Measurements from ENCODE around the gene HAUS3. TPM values are rescaled to one million over a fixed set of nuclear protein-coding genes. Genes with fewer than 3 reads are reported as not detected.

The HAUS3 gene
- total and polyA plus RNA-seq, 2 experiments from 2014 or later: 7.1 to 9.8 TPM

DNA sequence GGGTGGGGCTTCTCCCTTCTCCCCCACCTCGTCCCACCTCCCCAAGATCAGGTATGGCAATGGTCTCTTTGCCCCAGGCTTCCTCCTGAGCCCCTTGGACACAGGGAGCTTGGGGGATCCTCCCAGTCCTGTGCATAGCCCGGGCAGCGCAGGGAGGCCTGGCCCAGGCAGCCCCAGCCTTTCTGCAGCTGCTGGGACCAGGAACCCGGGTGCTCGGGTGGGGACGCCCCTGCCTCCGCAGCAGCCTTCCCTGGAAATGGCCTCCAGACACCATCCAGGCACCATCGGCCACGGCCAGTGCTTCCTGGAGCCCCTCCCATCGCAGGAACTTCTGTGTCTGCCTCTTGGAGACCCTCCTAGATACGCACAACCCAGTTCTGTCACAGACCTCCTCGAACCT lies 25.9 kb upstream of the HAUS3 start:
- TF ChIP-seq EZH2phosphoT487 (IDR thresholded peaks at IDR 0.05; ENCODE audit: low read depth, severe bottlenecking, unreplicated experiment) (no peak), CTCF (IDR thresholded peaks at IDR 0.05; ENCODE audit: poor library complexity) (no peak), EZH2 (IDR thresholded peaks at IDR 0.05; ENCODE audit: borderline replicate concordance) (no peak)
- Histone ChIP-seq H3K4me2 (no peak overlapping the region), H3K27ac (no peak overlapping the region), H3K4me1 (ENCODE audit: insufficient read depth) (no peaks in the 10 kb centered on the region), H3K9me3 (ENCODE audit: low read depth) (no peaks in the 10 kb centered on the region), H3K36me3 (replicated peaks; ENCODE audit: insufficient read depth, low read depth) (no peaks in the 10 kb centered on the region), H3K27me3 (no peaks in the 10 kb centered on the region), H3K9me2 (replicated peaks; ENCODE audit: insufficient read depth) (no peaks in the 10 kb centered on the region), H3K79me2 (no peaks in the 10 kb centered on the region), H3K4me3 (no peak overlapping the region), H2AFZ (no peak overlapping the region), H4K20me1 (ENCODE audit: insufficient read depth, poor library complexity, severe bottlenecking) (no peaks in the 10 kb centered on the region)
- no peak for DNase-seq (ENCODE audit: low spot score)
- WGBS (ENCODE audit: low lambda C conversion rate, missing lambda C conversion rate): 91% methylated on average over 12 of the region's 12 CpGs

DNA sequence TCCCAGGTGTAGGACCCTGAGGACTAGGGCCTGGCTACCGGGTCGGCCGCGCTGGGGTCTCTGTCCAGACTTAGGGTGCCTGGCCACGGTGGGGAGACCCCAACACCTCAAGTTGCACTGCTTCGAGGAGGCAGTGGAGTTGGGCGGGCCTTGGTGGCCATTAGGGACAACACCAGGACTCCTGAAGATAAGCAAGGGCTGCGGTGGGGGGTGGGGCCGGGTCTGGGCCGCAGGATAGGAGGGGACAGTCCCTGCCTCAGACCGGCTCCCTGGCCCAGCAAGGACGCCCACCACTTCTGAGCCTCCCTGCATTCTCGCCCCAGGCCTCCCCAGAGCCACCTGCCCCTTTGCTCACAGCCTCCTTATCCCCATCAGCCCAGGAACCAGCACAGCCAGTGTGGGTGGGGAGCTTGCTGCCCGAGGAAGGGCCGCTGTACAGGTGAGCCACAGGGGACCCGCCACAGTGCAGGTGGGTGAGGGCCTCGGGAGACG lies 25.4 kb upstream of the HAUS3 start:
- TF ChIP-seq EZH2 (IDR thresholded peaks at IDR 0.05; ENCODE audit: borderline replicate concordance) (no peak), CTCF (IDR thresholded peaks at IDR 0.05; ENCODE audit: poor library complexity) (no peak), EZH2phosphoT487 (IDR thresholded peaks at IDR 0.05; ENCODE audit: low read depth, severe bottlenecking, unreplicated experiment) (no peak)
- no peak overlapping the region for H3K4me3 ChIP-seq
- H3K36me3 ChIP-seq (replicated peaks; ENCODE audit: insufficient read depth, low read depth): no peaks in the 10 kb centered on the region
- H4K20me1 ChIP-seq (ENCODE audit: insufficient read depth, poor library complexity, severe bottlenecking): no peaks in the 10 kb centered on the region
- H3K4me1 ChIP-seq (ENCODE audit: insufficient read depth): no peaks in the 10 kb centered on the region
- H2AFZ ChIP-seq: no peak overlapping the region
- no peak for DNase-seq (ENCODE audit: low spot score)
- H3K9me3 ChIP-seq (ENCODE audit: low read depth): no peaks in the 10 kb centered on the region
- no peak overlapping the region for H3K4me2 ChIP-seq
- no peaks in the 10 kb centered on the region for H3K79me2 ChIP-seq
- H3K27me3 ChIP-seq: no peaks in the 10 kb centered on the region
- WGBS (ENCODE audit: low lambda C conversion rate, missing lambda C conversion rate): 74% methylated on average over 11 of the region's 18 CpGs
- H3K9me2 ChIP-seq (replicated peaks; ENCODE audit: insufficient read depth): no peaks in the 10 kb centered on the region
- H3K27ac ChIP-seq: no peak overlapping the region

DNA sequence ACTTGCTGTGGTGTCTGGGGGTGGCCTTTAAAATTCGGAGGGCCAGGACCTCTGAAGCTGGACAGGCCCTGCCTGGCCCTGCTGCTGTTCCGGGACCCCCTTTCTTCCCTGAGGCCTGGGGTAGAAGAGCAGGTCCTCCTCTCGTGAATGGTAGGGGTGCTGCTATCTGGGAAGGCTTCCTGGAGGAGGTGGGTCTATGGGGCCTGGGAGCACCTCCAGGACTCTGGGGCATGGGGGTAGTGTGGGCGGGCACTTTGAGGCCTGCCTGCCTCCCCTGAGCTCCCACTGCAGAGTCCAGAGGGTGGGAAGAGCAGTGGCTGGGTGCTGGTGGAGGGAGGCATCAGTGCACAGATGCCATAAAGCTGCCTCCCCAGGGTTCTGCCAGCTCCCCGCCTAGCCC lies 24.9 kb upstream of the HAUS3 start:
- Histone ChIP-seq H3K9me3 (ENCODE audit: low read depth) (no peaks in the 10 kb centered on the region), H4K20me1 (ENCODE audit: insufficient read depth, poor library complexity, severe bottlenecking) (no peaks in the 10 kb centered on the region), H3K79me2 (no peaks in the 10 kb centered on the region), H3K4me1 (ENCODE audit: insufficient read depth) (no peaks in the 10 kb centered on the region), H3K4me3 (no peak overlapping the region), H3K27me3 (no peaks in the 10 kb centered on the region), H3K4me2 (no peak overlapping the region), H3K36me3 (replicated peaks; ENCODE audit: insufficient read depth, low read depth) (no peaks in the 10 kb centered on the region), H3K9me2 (replicated peaks; ENCODE audit: insufficient read depth) (no peaks in the 10 kb centered on the region), H3K27ac (no peak overlapping the region), H2AFZ (no peak overlapping the region)
- 89% methylated on average over 5 of the region's 5 CpGs for WGBS (ENCODE audit: low lambda C conversion rate, missing lambda C conversion rate)
- TF ChIP-seq EZH2 (IDR thresholded peaks at IDR 0.05; ENCODE audit: borderline replicate concordance): no peak
- TF ChIP-seq EZH2phosphoT487 (IDR thresholded peaks at IDR 0.05; ENCODE audit: low read depth, severe bottlenecking, unreplicated experiment): no peak
- TF ChIP-seq CTCF (IDR thresholded peaks at IDR 0.05; ENCODE audit: poor library complexity): no peak
- DNase-seq (ENCODE audit: low spot score): no peak

DNA sequence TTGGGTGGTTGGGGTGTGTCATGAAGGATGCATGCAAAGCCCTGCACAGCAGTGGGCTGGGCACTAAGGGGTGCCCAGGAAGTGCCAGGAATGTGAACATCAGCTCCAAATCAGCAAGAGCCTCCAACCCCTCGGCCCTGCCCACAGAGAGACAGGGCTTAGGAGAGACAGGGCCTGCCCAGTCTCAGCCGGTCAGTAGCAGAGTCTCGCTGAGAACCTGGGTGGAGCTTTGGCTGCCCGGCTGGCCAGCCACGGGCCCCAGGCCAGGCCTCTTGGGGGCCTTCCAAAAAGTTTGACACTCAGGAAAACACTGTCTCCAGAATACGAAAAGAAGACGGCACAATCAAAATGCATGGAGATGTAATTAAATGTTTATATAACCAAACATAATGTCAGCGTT lies 24.3 kb upstream of the HAUS3 start:
- no peaks in the 10 kb centered on the region for H3K9me2 ChIP-seq (replicated peaks; ENCODE audit: insufficient read depth)
- TF ChIP-seq EZH2phosphoT487 (IDR thresholded peaks at IDR 0.05; ENCODE audit: low read depth, severe bottlenecking, unreplicated experiment): no peak
- no peak for TF ChIP-seq CTCF (IDR thresholded peaks at IDR 0.05; ENCODE audit: poor library complexity)
- no peak for TF ChIP-seq EZH2 (IDR thresholded peaks at IDR 0.05; ENCODE audit: borderline replicate concordance)
- no peaks in the 10 kb centered on the region for H3K9me3 ChIP-seq (ENCODE audit: low read depth)
- no peaks in the 10 kb centered on the region for H3K4me1 ChIP-seq (ENCODE audit: insufficient read depth)
- peaks cover under 1% of the 10 kb centered on the region for H4K20me1 ChIP-seq (ENCODE audit: insufficient read depth, poor library complexity, severe bottlenecking)
- 64% methylated on average over 8 of the region's 8 CpGs for whole genome bisulfite sequencing (ENCODE audit: low lambda C conversion rate, missing lambda C conversion rate)
- no peak for DNase-seq (ENCODE audit: low spot score)
- no peaks in the 10 kb centered on the region for H3K36me3 ChIP-seq (replicated peaks; ENCODE audit: insufficient read depth, low read depth)
- H3K4me3 ChIP-seq: no peak overlapping the region
- H3K27me3 ChIP-seq: no peaks in the 10 kb centered on the region
- no peak overlapping the region for H3K4me2 ChIP-seq
- H3K79me2 ChIP-seq: peaks cover 3% of the 10 kb centered on the region
- no peak overlapping the region for H3K27ac ChIP-seq
- no peak overlapping the region for H2AFZ ChIP-seq

Measured in hepatocyte (in vitro differentiated cells).